Kidney glomerular epithelial cell (primary cell): ENCODE results near the gene TPST1.
"Not testable (repeated sequence)": the region's sequence is repeated elsewhere in the genome, so short reads cannot be mapped to it uniquely, and the experiment has no call there.

ENCODE experiments used
- DNase-seq: peaks from one replicate; lab custom pipeline; 2025; lab: John Stamatoyannopoulos, UW

Gene TPST1

DNA sequence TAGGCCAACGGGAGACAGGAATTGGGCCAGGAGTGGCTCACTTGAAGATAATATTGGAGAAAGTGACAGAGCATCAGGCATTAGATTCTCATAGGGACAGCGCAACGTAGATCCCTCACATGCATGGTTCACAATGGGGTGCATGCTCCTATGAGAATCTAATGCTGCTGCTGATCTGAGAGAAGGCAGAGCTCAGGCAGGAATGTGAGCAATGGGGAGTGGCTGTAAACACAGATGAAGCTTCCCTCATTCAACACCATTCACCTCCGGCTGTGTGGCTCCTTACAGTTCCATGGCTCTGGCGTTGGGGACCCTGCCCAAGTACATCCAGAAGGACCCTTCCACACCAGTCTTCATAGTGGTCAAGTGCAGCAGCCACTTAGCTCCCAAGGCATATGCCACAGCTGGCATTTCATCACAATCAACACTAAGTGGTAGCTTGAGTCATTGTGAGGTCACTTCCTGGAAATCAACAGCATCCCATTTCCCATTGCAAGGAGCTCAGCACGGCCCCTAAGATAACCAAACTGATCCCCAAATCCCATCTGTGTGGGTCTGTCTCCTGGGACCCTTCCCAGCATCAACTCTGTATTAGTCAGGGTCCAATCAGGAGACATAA lies 174.5 kb downstream of the TPST1 start:
- DNase-seq: no peak

DNA sequence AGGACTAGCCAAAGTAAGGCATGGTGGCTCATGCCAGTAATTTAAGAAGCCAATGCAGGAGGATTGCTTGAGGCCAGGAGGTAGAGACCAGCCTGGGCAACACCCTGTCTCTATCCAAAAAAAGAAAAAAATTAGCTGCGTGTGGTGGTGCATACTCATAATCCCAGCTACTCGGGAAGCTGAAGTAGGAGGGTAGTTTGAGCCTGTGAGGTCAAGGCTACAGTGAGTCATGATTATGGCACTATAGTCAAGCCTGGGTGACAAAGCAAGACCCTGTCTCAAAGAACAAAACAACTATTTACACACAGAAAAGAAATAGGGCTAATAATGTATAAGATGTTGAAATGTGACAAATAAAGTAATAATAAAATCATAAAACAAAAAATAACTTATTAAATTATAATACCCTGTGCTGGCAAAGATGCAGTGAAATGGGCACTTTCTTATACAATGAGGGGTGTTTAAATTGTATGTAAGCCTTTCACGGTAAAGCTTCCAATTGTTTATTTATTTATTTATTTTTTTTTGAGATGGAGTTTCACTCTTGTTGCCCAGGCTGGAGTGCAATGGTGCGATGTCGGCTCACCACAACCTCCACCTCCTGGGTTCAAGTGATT lies 175.2 kb downstream of the TPST1 start:
- DNase-seq: no peak

DNA sequence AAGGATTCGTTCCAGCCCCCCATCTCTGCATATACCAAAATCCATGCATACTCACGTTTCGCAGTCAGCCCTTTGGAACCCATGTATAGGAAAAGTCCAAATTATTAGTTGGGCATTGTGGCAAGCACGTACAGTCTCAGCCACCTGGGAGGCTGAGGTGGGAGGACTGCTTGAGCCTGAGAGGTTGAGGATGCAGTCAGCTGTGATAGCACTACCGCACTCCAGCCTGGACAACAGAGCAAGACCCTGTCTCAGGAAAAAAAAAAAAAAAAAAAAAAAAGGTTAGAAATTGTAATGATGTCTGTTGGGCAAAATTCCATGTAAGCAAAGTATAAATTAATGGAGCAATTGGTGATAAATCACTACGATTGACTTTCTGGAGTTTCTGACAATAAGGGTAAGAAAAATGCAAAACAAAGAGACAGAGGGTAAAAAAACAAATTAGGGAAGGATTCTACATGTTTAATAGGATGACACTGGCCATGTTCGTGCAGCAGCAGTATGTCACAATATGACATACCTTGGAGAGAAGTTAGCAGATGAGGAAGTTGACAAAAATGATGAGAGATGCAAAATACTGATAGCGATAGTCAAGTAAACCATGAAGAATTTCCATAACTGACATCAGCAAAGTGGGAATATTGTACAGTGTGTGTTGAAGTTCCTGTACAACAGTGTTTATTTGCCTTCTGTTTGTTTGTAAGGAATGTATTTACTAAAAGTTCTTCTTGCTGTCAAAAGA lies 177.2 kb downstream of the TPST1 start:
- DNase-seq: not testable (repeated sequence)

DNA sequence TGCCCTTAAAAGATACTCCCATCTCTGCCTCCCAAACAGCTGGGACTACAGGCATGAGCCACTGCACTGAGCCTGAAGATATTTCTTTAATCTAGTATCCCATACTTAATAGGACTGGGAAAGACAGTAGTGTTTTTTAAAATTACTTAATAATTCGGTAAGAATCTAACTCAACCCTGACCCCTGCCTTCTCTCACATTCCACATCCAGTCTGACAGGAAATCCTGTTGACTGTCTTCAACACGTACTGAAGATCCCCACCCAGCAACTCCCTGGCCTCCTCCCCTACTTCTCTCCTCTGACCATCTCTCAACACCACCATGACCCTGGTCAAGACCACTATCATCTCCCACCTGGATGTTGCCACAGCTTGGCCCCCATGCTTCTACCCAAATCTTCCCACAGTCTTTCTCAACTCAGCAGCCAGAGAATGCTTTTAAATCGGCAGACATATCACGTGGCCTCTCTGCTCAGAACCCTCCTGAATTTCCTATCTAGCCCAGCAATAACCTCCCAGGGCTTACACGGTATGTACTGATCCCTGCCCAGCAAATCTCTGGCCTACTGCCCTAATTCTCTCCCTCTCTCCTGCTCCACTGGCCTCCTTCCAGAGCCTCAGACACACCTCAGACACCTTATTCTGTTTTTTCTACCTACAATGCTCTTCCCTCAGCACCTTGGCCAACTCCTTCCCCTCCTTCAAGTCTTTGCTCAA lies 180.2 kb downstream of the TPST1 start:
- DNase-seq: not testable (repeated sequence)

DNA sequence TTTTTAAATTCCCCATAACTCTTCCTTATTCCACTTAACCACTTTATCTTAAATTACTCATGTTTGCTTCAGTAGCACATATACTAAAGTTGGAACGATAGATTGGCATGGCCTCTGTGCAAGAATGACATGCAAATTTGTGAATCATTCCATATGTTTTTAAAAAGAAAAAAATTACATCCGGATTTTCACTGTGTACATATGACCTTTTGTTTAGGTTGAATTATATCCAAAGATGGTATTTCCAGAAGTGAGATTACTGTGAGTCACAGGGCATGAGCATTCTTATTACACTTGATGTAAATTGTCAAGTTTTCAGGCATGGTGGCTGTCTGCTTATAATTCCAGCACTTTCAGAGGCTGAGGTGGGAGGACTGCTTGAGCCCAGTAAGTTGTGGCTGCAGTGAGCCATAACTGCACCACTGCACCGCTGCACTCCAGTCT lies 190.0 kb downstream of the TPST1 start:
- peak; percentile 7 for DNase-seq

DNA sequence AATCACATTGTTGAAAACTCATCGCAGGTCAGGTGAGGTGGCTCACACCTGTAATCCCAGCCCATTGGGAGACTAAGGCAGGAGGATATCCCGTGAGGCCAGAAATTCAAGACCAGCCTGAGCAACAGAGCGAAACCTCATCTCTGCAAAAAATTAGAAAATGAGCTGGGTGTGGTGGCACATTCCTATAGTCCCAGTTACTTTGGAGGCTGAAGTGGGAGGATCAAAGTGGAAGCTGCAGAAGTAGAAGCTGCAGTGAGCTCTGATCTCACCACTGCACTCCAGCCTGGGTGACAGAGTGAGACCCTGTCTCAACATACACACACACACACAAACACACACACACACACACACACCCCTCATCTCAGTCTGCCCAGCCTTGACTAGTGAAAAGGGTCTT lies 190.9 kb downstream of the TPST1 start:
- DNase-seq: not testable (repeated sequence)

DNA sequence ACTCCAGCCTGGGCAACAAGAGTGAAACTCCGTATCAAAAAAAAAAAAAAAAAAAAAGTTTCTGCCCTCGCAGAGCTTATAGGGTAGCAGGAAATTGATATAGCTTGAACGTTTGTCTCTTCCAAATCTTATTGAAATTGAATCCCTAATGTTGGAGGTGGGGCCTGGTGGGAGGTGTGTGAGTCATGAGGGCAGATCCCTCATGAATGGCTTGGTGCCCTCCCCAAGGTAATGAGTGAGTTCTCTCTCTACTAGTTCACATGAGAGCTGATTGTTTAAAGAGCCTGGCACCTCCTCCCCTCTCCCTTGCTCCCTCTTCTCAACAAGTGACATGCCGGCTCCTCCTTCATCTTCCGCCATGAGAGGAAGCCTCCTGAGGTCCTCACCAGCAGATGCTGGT lies 193.7 kb downstream of the TPST1 start:
- not testable (repeated sequence) for DNase-seq

DNA sequence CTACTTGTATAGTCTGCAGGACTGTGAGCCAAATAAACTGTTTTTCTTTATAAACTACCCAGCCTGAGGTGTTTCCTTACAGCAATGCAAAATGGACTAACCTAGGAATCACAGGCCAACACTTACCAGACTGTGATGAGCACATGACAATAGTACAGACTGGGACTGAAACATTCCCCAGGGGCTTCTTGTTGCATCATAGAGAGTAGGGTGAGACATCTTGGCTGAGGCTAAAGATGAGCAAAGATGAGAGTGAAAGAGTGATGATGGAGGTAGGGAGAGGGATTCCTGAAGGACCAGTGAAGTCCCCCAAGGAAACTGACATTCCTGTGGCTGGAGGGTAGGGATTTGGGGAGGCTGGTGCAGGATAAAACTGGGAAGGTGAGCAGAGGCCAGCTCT lies 194.4 kb downstream of the TPST1 start:
- DNase-seq: no peak

DNA sequence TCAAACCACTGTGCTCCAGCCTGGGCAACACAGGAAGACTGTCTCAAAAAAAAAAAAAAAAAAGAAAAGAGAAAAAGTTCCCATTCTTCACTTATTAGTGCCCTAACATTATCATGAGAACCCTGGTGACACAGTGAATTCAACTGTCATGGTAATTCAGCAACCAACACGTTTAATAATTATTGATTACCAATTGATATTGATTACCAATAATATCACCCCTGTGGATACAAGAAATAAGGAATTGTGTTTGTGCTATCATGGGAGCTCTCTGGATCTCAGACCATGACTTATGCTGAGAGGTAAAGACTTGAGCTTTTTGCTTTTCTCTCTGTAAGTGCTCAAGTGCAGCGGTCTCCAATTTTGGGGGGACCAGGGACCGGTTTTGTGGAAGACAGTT lies 195.3 kb downstream of the TPST1 start:
- DNase-seq: no peak

DNA sequence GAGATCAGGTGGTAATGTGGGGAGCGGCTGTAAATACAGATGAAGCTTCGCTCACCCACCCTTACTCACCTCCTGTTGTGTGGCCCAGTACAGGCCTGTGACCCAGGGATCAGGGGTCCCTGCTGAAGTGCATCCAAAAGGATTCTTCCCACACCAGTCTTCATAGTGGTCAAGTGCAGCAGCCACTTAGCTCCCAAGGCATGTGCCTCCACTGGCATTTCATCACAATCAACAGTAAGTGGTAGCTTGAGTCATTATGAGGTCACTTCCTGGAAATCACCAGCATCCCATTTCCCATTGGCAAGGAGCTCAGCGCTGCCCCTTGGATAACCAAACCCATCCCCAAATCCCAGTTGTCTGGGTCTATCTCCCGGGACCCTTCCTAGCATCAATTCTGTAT lies 196.0 kb downstream of the TPST1 start:
- not testable (repeated sequence) for DNase-seq

DNA sequence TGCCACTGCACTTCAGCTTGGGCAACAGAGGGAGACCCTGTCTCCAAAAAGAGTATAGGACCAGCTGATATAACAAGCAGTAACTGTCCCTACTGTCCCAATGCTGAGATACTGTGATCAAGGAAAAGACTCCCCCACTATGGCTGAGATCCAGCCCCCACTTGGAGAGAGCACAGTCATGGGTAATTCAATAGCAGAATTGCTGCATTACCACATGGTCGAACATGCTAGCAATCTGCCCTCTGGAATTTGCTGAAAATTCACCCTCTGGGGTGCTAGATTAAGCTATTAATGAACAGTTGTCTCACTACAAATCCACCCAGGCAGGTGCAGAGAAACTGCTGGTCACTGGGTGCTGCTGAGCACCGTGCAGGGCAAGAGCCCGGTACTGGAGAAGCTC lies 196.8 kb downstream of the TPST1 start:
- DNase-seq: not testable (repeated sequence)

DNA sequence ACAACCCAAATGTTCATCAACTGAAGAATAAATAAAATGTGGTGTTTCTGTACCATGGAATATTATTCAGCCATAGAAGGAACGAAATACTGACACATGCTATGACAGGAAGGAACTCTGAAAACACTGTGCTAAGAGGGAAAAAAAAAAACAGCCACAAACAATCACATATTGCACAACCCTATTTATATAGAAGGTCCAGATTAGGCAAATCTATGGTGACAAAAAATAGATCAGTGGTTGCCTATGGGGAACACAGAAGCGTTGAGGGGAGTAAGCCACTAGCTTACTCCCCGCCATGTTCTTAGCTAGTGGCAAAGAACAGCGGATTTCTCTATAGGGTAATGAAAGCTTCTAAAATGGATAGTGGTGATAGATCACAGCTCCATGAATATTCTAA lies 198.4 kb downstream of the TPST1 start:
- DNase-seq: no peak

DNA sequence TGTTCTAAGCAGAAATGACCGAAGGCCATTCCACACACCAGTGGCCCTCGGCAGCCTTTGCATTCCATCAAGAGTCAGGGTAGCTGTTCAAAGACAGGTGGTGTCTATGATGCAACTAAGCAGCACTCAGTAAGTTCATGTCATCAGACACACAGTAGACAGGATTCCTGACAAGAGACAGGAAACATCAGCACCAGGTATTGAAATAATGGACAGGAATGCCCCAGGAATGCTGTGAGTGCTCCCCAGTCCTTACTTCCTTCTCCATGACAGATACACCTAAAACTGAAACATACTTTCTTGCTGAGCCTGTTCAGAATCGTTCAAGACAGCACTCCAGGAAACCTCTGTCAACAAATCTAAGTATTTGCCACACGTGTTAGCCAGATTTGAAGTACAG lies 204.4 kb downstream of the TPST1 start:
- peak; percentile 5 for DNase-seq
